Stimulated activated naive CD4-positive, alpha-beta T cell (primary cell): ENCODE data around the gene PNPLA2.

Source experiments
- DNase-seq, 6 experiments: peaks; one replicate each; lab custom pipeline; 2025; lab: John Stamatoyannopoulos, UW

Gene PNPLA2, protein sequence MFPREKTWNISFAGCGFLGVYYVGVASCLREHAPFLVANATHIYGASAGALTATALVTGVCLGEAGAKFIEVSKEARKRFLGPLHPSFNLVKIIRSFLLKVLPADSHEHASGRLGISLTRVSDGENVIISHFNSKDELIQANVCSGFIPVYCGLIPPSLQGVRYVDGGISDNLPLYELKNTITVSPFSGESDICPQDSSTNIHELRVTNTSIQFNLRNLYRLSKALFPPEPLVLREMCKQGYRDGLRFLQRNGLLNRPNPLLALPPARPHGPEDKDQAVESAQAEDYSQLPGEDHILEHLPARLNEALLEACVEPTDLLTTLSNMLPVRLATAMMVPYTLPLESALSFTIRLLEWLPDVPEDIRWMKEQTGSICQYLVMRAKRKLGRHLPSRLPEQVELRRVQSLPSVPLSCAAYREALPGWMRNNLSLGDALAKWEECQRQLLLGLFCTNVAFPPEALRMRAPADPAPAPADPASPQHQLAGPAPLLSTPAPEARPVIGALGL

GRCh38 chr11:818396-819128 is at the start of gene PNPLA2:
Gene PNPLA2 (plus strand): TSS chr11:818914. CDS start chr11:819719, 805 bp downstream.
- no peak for DNase-seq

GRCh38 chr11:769887-770641 is 48.6 kb upstream of the PNPLA2 start:
- no peak for DNase-seq

DNA sequence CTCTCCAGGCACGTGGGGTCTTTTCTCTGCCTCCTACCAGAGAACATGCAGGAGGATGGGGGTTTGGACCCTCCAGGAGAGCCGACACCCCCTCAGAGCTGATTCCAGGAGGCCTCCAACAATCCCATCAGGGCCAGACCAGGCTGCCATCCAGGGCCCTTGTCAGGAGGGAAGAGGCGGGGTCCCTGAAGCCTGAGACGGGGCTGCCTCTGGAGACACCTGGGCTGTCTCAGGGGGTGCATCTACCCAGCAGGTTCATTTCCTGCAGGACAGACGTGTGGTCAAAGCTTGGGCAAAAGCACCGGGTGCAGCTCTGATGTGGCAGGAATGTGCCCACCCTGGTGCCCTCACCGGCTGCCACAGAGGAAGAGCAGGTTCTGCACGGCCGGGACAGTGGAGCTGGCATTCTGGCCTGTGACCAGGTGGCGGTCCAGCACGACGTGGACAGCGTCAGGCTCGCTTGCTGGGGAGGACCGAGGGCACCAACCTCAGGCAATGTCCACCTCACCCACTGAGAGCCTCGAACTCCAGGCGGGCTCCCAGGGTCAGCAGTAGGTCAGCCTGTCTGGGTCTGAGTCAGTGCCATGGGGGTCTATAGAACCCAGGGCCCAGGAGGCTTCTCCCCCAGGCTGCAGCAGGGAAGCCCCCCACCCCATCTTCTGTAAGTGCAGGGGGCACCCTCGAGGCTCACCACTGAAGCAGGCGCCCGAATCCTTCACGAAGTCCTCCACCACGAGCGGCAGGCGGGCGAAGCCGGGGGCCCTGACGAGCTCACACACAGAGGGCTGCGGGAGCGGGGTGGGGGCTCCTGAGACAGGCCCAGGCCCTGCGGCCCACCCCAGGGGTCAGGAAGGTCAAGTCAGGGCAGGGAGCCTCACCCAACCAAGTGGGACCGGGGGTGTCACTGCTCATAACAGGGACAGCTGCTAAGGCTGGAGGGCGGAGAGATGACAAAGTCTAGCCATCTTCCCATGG is 47.8 kb upstream of the PNPLA2 start:
- no peak for DNase-seq

- no peak for DNase-seq
These were observed 47.0 kb upstream of the PNPLA2 start for GRCh38 chr11:771617-772204.

- DNase-seq: no peak
These were observed 46.0 kb upstream of the PNPLA2 start for GRCh38 chr11:772429-773390.

- DNase-seq: no peak
These were observed 45.3 kb upstream of the PNPLA2 start for GRCh38 chr11:773425-773824.

- no peak for DNase-seq
These were observed 44.9 kb upstream of the PNPLA2 start for GRCh38 chr11:773830-774229.

DNA sequence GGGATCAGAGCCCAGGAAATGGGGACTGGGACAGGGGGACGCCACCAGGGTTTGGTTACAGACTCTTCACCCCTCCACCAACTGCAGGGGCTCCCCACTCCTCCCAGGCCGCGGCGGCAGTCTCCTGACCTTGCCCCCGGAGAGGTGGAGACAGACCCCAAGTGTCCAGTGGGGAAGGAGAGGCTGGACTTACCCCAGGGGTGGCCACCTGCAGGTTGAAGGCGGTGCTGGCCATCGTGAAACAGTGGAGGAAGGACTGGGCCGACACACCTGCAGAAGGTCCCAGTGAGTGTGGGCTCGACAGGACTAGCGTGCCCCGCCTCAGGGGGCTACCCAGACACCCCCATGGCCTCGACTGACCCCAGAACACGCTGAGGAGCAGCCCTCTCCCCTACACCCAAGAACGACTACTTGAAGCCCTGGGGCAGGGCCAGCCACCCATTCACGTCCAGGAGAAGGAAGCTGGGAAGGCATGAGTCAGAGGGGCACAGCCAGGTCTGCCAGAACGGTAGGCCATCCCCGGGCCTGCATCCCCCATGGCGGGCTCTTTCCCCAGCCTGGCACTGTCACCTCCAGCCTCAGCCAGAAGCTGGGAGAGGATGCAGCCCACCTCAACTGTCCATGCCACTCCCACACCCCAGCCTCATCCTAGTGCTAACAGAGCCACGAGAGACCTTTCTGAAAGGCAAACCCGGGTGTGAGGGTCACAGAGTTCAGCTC is 43.7 kb upstream of the PNPLA2 start:
- DNase-seq: no peak

GRCh38 chr11:776263-776560 is 42.5 kb upstream of the PNPLA2 start:
- no peak for DNase-seq

- peak in 2 of 6 experiments; percentile 52 to 65 for DNase-seq
These were observed 42.0 kb upstream of the PNPLA2 start for GRCh38 chr11:776561-777287.

DNA sequence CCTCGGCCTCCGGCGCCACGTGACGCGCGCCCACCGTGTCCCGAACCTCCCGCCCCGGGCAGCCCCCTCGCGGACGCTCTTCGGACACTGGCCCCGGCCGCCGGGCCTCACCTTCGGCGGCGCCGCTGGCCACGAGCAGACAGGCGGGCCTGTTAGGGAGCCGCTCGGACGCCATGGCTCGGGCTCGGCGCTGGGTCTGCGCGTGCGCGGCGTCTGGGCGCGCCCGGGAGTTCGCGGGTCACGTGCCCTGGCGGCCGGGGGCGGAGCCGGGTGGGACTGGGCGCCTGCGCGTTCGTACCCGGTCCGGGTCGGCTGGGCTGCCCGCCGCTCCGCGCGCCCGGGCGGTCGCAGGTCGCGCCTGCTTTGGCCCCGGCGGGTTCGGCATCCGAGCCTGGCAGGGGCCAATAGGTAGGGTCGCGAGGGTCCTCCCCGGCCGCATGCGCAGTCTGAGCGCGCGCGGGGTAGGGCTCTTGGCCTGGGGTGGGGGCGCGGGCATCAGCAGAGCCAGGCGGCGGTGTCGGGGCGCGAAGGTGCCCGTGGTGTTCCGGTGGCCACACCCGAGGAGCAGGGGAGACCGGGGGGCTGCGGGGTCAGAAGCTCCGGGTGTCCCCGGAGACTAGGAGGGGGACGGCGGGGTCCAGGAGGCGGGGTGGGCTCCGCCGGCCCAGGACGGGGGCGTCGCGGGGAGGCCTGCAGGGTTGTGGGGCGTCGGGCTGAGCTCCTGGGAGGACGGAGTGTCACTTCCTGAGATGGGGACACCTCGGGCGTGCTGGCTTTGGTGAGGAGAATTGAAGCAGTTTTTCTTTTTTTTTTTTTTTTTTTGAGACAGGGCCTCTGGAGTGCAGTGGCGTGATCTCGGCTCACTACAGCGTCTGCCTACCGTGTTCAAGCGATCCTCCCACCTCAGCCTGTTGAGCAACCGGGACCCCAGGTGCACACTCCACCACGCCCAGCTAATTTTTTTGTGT is 41.1 kb upstream of the PNPLA2 start, which contains the start of gene GATD1:
GATD1 (minus strand) TSS at position 200 of the 968 bp plus-strand sequence; CDS start at position 175, 25 bp downstream.
- peak; percentile 82 to 93 (median 90) for DNase-seq

DNA sequence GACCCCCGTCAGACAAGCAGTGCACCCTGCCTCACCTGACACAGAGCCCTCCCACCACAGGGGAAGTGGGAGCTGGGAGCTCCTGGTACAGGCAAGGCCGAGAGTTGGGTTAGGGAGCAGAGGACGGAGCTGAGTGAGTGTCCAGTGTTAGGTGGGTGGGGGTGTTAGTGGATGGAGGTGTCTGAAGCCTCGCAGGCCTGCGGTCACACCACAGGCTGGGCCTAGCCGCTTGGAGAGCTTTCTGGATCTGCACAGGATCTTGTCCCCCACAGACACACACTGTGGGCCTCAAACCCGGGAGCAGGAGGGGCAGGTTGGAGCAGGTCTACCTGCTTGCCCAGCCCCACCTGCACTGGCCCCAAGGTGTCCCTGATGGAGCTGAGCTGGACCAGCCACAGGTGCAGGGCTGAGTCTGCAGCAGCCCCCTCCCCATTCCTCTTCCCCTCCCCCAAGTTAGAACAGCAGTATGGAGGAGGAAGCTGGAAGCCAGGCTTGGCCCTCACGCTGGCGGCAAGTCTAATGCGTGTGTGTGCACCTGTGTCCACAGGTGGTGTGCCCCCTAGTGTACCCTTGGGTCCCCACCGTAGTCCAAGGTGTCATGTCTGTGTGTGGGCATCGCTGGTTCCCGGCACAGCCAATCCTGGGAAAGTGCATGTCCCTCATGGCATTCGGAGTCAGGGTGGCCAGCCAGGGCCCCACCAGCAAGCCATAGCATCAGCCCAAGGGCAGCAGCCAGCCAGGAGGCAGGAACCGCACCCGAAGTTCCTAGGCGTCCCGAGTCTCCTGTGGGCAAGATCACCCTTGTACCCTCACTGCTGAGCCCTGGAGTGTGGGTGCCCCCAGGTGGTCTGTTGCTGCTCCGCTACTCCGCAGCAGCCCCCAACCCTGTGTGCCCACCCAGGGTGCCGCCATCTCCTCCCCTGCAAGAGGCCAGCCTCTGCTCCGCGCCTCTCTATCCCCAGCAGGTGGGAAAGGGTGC is 39.4 kb upstream of the PNPLA2 start:
- no peak for DNase-seq

DNA sequence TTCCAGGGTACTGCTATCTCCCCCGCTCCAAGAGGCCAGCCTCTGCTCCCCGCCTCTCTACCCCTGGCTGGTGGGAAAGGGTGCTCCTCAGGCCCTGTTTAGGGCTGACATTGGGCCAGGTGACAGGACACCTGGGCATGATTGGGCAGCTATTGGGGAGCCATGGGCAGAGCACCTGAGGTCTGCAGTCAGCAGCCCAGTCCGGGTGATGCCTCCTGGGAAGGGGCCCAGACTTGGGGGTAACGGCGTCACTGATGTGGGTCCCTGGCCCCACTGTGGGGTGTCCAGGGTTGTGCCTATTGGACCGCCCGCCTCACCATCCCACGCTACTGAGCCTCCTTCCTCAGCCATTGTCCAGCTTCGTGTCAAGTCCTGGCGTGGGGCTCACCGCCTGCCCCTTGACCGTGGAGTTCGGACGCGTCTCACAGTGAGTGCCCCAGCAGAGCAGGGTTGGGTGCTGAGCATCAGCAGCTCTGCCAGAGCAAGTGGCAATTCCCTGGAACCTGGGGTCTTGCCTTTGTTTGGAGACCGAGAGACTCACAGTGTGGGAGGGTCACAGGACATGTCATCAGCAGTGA is 38.7 kb upstream of the PNPLA2 start:
- DNase-seq: no peak

- no peak for DNase-seq
These were observed 36.2 kb upstream of the PNPLA2 start for GRCh38 chr11:782264-783174.
